Mesothelial cell of epicardium (in vitro differentiated cells): ENCODE data around the gene MACROD2. TPM values are rescaled to one million over a fixed set of nuclear protein-coding genes. Genes with fewer than 3 reads are reported as not detected.

Experiments used
- DNase-seq, 2 experiments: peaks; one replicate each; pipeline ENCODE4 v3.0.0; 2021; ENCODE audit warnings: low spot score in 2 of 2; ENCODE audit not compliant: unreplicated experiment in 2 of 2
- H3K27ac Mint-ChIP-seq: 2 replicates; pipeline ENCODE4 v1.8.0; 2021; ENCODE audit warnings: mixed read lengths
- H3K27me3 Mint-ChIP-seq: 2 replicates; pipeline ENCODE4 v1.8.0; 2021; ENCODE audit warnings: low read depth, mixed read lengths
- H3K36me3 Mint-ChIP-seq: 2 replicates; pipeline ENCODE4 v1.8.0; 2021; ENCODE audit warnings: mixed read lengths
- H3K4me1 Mint-ChIP-seq: 2 replicates; pipeline ENCODE4 v1.8.0; 2021; ENCODE audit warnings: mixed read lengths
- H3K4me3 Mint-ChIP-seq: 2 replicates; pipeline ENCODE4 v1.8.0; 2021; ENCODE audit warnings: mild to moderate bottlenecking, moderate library complexity, mixed read lengths
- H3K9me3 Mint-ChIP-seq: 2 replicates; pipeline ENCODE4 v1.8.0; 2021; ENCODE audit warnings: mixed read lengths
- total RNA-seq: library from RNA; stranded (reverse); gene quantifications from 3 replicates; pipeline ENCODE4 v1.2.1, GENCODE V29; 2021
- TF ChIP-seq, protein P1 (sequence below): fragments of 200-600 bp; sonication (generic); IDR thresholded peaks from one replicate; pipeline ENCODE4 v1.5.0; 2021; ENCODE audit warnings: antibody characterized with exemption; ENCODE audit not compliant: unreplicated experiment

MACROD2 gene
- total RNA-seq, 1 donor from 2014 or later = 10.0 TPM

GRCh38 chr20:14117768-14118167, 122.5 kb downstream of the MACROD2 start:
- H3K4me1 Mint-ChIP-seq = no peaks in the 10 kb centered on the region
- peaks cover 11% of the 10 kb centered on the region for H3K27me3 Mint-ChIP-seq
- DNase-seq = no peak
- no peak overlapping the region for H3K4me3 Mint-ChIP-seq
- TF ChIP-seq, protein P1, sequence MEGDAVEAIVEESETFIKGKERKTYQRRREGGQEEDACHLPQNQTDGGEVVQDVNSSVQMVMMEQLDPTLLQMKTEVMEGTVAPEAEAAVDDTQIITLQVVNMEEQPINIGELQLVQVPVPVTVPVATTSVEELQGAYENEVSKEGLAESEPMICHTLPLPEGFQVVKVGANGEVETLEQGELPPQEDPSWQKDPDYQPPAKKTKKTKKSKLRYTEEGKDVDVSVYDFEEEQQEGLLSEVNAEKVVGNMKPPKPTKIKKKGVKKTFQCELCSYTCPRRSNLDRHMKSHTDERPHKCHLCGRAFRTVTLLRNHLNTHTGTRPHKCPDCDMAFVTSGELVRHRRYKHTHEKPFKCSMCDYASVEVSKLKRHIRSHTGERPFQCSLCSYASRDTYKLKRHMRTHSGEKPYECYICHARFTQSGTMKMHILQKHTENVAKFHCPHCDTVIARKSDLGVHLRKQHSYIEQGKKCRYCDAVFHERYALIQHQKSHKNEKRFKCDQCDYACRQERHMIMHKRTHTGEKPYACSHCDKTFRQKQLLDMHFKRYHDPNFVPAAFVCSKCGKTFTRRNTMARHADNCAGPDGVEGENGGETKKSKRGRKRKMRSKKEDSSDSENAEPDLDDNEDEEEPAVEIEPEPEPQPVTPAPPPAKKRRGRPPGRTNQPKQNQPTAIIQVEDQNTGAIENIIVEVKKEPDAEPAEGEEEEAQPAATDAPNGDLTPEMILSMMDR = no peak
- no peak overlapping the region for H3K27ac Mint-ChIP-seq
- no peaks in the 10 kb centered on the region for H3K36me3 Mint-ChIP-seq
- no peaks in the 10 kb centered on the region for H3K9me3 Mint-ChIP-seq

GRCh38 chr20:14126856-14127255, 131.5 kb downstream of the MACROD2 start:
- Mint-ChIP-seq H3K4me3 (no peak overlapping the region), H3K27ac (no peak overlapping the region), H3K36me3 (no peaks in the 10 kb centered on the region), H3K27me3 (no peaks in the 10 kb centered on the region), H3K4me1 (no peaks in the 10 kb centered on the region), H3K9me3 (peaks cover 22% of the 10 kb centered on the region)
- TF ChIP-seq, protein P1 = no peak
- no peak for DNase-seq

DNA sequence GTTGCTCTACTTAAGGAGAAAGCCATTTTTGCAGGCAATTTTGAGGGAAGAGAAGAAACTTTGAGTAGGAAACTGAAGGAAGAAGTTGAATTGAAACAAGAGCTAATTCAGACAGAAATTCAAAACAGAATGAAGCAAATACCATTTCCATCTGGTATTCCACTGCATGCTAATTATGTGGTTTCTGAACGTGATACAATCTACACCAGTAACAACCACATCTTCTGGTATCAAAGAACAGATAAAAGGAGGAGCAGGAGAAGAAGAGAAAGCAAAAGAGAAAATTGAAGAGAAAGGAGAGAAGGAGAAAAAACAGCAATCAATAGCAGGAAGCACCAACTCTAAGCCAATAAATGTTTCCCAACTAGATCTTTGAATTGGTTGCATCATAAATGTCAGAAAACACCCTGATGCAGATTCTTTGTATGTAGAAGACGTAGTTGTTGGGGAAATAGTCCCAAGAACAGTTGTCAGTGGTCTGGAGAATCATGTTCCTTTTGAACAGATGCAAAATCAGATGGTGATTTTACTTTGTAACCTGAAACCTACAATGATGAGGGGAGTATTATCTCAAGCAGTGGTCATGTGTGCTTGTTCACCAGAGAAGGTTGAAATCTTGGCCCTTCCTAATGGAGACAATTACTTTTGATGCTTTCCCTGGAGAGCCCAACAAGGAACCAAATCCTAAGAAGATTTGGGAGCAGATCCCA, 132.4 kb downstream of the MACROD2 start:
- H3K4me3 Mint-ChIP-seq = no peak overlapping the region
- DNase-seq = no peak
- no peaks in the 10 kb centered on the region for H3K27me3 Mint-ChIP-seq
- TF ChIP-seq, protein P1 = no peak
- H3K9me3 Mint-ChIP-seq = peaks cover 22% of the 10 kb centered on the region
- no peaks in the 10 kb centered on the region for H3K4me1 Mint-ChIP-seq
- H3K36me3 Mint-ChIP-seq = no peaks in the 10 kb centered on the region
- H3K27ac Mint-ChIP-seq = no peak overlapping the region

- TF ChIP-seq, protein P1 = no peak
- no peak overlapping the region for H3K27ac Mint-ChIP-seq
- H3K9me3 Mint-ChIP-seq = peaks cover 29% of the 10 kb centered on the region
- no peaks in the 10 kb centered on the region for H3K4me1 Mint-ChIP-seq
- no peak overlapping the region for H3K4me3 Mint-ChIP-seq
- H3K36me3 Mint-ChIP-seq = peaks cover 6% of the 10 kb centered on the region
- no peak for DNase-seq
- no peaks in the 10 kb centered on the region for H3K27me3 Mint-ChIP-seq
These were observed 138.7 kb downstream of the MACROD2 start for GRCh38 chr20:14134004-14134403.

DNA sequence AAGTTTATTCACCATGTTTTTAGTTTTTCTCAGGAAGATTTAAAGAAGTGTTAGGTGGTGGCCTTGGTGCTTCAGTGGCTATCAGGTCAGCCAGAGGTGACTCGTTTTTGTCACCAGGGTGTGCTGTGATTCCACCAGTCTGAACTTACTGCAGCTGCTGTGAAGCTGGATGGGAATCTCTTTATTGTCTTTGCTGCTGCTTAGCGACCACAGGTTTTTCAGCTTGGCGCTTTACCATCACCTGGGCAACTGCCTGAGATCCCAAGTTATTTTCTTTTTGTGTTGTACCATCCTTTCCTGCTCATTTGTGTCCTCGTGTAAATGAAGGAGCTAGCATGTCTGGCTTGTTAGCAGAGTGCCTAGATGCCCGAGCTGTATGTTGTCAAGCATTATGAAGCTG, 146.9 kb downstream of the MACROD2 start:
- DNase-seq = peak; percentile 35 to 61
- TF ChIP-seq, protein P1 = peak; percentile 42
- Mint-ChIP-seq H3K4me1 (peaks cover 21% of the 10 kb centered on the region), H3K4me3 (no peak overlapping the region), H3K9me3 (no peaks in the 10 kb centered on the region), H3K27ac (peak overlapping the region; percentile 86), H3K27me3 (no peaks in the 10 kb centered on the region), H3K36me3 (no peaks in the 10 kb centered on the region)
